NCI-H82 (cell line): ENCODE measurements around the gene MAL.
A peak's percentile ranks its signal among the peaks of the same experiment; 100 is the strongest.

Experiments
- DNase-seq: peaks from one replicate; lab custom pipeline; 2025; lab: John Stamatoyannopoulos, UW

The MAL gene

DNA sequence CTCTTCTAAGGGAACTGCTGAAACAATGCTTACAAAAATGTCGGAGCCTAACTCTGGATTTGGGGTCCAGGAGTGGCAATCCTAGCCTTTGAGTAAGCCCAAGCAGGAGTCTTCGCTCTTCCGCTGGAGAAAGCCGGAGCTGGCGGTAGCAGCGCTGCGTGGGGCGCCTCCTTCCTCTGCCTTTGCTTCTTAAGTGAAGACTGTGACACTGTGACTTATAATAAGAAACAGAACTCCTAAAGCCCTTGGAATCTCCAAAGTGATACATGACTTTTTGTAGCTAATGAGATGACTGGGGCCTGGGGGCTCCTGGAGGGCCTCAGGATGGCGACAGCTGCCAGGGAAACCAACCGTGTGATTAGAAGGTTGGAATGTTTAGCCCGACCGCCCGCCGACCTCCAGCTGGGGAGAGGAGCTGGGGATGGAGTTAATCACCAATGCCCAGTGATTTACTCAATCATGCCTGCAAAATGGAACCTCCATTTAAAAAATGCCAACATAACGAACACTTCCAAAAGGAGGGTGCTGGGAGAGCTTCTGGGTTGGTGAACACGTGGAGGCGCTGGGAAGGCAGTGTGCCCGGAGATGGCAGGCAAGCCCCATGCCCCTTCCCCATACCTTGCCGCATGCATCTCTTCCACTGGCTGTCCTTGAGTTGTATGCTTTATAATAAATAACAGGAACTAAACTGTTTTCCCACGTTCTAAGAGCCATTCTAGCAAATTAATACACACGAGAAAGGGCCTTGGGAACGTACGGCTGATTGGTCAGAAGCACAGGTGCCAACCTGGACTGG, 29.0 kb upstream of the MAL start:
- DNase-seq = peak; percentile 18

DNA sequence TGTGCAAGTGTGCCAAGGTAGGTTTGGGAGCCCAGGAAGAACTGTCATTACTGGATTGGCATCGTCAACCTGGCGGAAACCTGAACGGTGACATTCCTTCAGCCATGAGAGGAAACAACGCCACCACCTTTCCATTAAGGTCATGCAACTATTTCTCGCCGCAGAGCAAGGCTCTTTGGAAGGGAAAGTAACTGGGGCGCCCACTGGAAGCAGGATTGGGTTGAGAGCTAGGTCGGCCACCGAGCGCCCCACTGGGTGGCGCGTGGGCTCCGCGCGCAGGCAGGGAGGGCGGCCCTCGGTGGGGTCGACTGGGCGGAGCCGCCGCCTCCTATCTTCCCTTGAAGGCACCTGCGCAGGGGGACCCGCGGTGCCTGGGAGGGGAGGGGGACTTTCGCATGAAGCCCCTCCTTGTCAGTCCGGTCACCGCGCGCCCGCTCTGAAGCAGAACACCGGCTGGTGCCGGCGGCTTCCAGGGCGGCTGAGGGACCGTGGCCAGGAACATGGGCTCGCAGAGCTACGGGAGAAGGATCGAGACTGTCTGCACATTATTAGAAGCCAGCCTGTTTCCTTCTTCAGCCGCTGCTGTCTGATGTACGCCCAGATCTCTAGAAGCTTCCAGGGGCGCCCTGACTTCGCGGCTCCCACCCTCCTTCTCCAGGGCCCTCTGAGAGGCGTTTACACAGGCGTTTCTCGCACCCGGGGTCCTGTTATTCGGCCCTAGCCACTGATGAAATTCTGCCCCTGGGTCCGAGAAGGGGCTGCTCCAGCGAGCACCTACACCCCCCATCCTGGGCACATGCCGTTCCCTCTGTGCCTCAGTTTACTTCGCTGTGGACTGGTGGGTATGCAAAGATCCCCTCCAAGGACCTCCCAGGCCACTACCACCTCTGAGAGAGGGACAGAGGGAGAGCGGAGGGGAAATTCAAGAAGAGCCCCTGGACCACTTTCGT, 27.3 kb upstream of the MAL start:
- no peak for DNase-seq

DNA sequence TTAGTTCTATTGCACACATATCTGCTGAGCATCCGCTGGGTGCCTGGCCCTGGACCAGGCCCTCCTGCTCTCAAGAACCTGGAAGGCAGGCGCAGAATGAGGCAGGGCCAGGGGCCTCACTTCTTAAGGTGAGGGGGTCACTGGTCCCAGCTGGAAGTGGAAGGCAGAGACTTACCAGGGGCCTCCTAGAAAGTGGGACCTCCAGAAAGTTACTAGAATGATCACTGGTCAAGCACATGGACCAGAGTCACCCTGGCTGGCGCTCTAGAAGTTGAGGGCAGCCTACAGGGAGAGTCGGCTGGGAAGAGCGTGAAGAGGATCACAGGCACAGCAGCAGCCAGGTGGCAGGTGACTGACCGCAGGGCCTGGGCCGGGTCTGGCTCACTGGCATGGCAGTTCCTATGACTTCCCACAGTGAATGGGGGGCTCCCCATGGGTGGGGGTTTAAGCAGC, 26.1 kb upstream of the MAL start:
- DNase-seq = no peak

DNA sequence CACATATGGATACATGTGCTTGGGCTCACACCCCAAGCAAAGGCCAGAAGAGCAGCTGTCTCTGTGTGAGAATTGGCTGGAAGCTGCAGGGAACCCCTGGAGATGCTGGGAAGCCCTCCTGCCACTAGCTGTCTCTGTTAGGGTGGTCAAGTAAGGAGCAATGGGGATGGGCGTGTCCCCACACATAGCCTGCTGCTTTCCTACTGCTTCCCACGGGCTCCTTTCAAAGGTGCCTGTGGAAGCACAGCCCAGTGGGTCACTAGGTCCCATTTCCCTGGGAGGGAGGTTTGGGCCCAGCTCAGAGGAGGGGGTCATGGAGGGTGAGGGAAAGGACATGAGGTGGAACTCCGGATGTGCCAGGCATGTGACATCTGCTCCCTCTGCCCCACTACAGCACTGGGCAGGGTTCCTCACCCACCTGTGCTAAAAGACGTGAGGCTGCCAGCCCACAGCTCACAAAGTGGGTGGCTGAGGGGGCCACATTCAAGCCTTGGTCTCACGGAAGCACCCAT, 24.4 kb upstream of the MAL start:
- DNase-seq = no peak

DNA sequence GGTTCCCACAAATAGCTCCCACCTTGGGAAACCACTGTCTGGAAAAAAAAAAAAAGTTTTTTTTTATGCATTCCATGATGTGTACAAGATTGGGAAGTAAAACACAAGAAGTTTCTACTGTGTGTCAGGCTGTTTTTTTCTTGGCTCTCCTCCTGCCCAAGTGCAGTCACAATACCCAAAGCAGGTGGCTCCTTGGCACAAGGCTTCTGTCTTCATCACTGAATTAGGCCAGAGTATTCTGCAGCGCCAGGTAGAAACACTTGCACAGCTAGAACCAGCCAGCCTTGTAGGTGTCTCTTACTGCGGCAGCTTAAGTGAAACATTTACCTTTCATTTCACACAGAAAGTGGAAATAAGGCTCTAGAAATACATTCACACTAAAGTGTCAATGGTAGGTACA, 23.8 kb upstream of the MAL start:
- no peak for DNase-seq

DNA sequence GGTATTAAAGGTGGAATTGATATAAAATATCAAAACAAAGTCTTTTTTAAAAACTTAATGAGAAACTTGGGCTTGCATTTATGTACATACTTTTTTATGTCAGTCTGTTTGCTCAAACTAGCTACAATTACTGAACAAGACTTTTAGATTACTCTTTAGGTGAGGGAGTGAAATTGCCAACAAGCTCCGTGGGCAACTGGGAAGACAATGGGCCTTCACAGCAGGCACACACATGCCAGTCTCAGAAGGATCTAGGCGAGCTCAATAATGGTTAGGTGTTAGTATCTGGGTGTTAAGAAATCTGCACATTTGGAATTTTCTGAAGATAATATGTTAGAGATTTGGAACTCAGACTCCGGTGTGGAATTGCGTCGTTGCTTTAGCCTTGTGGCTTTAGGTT, 23.0 kb upstream of the MAL start:
- DNase-seq = no peak

DNA sequence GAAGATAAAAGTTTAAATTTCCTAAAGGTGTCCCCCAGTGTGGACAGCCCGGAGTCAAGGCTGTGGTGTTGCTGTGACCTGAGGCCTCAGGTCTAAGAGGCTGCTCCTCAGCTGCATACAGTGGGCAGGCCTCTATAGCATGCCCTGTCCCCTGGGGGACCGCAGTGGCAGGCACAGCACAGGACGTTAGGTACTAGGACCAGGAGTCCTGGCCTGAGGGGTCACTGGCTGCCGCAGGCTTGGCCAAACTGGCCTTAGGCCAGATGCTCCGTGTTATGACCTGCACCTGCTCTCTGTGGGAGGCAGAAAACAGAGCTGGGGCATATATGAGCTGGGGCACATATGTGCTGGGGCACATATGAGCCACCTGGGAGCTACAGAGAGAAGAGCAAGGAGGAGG, 21.2 kb upstream of the MAL start:
- DNase-seq = no peak

DNA sequence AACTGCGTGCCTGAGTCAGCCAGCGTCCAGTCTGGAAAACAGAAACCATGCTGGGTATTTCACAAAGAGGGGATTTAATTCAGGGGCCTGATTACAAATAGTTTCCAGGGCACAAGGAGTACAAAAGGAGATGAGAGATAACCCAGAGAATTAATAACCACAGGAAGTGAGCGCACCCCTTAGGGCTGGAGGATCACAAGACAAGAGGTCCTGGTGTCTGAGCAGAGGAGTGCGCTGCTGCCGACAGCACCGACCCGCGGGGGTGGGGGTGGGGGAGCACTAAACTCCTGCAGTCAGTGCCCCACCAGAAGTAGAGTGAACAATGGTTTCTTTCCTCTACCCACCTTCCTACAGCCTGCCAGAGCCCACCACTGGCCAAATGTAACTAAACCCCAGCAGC, 20.8 kb upstream of the MAL start:
- DNase-seq = no peak

DNA sequence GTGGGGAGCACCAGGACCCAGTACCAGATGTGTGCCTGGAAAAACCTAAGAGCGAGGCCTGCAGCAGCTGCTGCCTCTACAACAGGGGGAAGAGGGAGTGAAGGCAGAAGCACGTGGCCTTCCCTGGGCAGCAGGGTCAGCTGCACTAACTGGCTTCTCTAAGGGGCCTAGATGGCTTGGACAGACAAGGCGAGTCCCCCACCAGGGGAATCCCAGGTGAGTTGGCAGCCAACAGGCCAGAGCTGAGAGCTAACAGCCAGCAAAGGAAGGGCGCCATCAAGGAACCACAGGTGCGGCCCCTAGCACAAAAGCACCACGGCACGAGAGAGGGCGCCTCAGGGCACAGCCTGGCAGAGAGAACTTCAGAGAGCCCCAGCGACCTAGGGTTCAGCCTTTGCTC, 19.8 kb upstream of the MAL start:
- no peak for DNase-seq

DNA sequence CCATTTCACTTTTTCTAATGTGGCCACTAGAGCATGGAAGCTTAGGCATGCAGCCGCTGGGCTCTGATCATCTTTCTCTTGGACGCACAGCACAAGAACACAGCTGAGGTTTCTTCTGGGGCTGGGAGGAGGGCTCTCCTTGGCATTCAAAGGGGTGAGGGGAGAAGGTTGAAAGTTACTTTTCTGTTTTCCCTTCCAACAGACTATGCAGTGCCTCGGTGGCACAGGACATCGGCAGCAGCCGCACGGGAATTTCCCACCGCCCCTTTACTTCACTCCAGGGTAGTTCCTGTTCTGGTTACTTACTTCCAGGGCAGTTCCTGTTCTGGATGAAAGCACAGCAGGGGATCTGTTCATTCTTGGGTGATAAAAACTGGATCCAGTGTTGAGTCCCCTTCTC, 18.9 kb upstream of the MAL start:
- DNase-seq = no peak

DNA sequence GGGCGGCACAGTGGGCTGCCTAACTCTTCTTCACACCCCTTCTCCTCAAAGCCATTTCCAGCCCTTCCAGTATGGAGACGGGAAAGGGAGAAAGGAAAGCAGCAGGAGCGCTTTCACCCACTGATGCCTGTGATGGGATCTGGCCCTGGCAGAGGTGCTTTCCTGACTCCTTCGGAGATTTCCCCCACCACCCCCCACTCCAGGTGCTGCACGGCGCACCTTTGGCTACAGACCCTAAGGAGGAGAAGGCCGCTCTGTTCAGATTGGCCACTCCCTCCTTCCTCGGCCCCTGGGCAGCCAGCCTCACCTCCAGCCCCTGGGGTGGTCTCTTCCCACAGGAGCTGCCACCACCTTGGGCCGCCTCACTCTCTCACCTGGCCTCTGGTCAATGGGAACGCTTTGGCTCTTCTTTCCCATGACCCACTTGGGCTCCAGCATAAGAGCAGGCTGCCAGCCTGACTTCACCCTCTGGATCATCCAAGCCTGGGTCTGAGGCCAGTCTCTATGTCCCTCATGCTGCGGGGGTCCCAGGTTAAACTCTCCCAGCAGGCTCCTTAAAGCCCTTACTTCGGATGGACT, 18.4 kb upstream of the MAL start:
- no peak for DNase-seq

DNA sequence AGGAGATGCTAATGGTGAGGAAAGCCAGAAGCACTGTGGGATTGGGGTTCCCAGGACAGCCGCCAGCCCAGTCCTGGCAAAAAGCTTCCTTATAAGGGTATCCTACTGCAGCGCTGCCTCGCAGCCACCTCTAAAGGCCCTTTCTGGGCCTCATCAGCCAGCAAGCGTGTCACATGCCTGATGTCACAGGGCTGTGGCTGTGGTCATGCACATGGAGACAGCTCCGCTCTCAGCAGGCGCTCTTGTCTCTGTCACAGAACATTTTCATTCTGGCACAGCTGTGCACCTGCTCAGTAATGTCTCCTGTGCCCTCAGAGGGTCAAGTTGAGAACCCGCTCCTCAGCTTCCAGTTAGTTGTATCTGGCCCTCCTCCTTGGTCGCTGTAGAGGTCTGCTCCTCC, 17.7 kb upstream of the MAL start:
- DNase-seq = no peak

DNA sequence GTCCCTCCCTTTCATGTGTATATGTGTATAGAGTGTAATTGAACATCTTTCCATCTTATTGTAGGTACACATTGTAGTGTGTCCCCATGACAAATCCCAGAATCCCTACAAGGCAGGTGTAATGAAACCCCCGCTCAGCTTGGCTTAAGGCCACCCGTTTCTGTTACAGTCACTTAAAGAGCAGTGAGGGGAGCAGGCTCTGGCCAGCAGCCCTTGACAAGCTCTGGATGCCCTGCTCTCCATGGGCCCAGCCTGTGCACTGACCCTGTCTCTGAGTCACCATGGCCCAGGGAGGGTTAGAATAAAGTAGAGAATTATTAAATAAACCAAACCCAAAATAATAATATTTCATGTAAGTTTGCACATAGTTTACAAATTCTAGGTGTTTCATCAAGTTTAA, 17.2 kb upstream of the MAL start:
- no peak for DNase-seq

DNA sequence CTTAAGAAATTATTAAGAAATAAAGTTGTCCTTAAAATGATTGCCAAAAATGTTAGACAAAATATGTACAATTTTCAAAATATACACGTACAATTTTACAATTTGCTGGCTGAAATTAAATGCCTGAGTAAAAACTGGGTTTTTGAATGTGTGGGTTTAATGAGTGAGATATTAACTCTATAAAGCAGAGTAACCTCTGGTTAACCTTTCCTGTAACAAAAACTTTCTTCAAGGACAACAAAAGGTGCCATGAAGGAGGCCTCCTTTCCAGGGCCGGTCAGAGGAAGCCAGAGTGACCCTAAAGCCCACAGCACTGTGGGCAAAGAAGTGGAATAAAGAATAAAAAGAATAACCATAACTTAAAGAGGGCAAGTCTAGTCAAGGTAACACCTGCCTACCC, 16.5 kb upstream of the MAL start:
- no peak for DNase-seq

DNA sequence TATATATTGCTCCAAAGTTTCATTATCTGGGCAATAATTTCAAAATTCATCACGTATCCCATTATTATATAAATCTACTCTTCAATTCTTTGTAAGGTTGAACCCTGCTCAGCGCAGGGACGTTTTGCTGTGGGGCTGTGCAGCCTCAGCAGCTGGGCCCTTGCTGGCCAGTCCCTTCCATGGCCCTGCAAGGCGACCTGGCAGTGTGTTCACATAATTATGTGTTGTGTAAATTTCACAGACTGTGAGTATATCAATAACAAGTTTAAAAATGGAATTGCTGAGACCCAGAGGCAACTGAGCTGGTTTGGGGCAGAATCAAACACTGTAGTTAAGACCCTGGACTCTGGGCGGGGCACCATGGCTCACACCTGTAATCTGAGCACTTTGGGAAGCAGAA, 16.1 kb upstream of the MAL start:
- DNase-seq = no peak

DNA sequence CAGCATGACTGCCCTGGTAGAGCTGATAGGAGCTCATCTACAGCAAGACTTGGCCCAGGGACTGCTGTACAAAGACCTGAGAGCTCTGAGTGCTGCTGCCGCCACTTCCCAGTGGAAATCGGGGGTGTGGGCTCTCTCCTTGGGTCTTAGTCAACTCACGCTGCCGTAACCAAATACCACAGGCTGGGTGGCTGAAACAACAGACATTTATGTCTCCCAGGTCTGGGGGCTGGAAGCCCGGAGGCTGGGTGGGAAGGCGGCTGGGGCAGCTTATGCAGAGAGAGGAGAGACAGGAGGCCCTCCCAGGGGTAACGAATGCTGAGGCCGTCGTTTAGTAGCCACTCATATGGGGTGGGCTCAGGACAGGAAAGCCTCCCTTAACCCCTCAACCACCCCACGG, 15.4 kb upstream of the MAL start:
- DNase-seq = no peak

DNA sequence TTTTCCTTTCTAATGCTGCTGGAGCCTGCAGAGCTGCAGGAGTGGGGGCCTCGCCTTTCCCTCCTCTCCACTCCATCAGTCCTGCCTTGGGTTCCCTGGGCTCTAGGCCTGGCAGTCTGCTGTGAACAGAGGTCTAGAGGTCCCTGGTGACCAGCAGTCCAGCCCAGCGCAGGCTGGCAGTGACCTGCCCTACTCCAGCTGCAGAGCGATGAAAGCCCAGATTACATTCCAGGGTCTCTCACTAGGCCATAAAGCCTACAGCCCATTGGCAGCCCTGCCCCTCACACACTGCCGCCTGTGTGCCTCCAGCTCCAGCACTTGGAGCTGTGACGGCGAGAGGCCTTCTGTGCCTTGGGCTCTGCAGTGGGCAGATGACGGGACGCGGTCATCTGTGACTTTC, 14.8 kb upstream of the MAL start:
- DNase-seq = no peak

DNA sequence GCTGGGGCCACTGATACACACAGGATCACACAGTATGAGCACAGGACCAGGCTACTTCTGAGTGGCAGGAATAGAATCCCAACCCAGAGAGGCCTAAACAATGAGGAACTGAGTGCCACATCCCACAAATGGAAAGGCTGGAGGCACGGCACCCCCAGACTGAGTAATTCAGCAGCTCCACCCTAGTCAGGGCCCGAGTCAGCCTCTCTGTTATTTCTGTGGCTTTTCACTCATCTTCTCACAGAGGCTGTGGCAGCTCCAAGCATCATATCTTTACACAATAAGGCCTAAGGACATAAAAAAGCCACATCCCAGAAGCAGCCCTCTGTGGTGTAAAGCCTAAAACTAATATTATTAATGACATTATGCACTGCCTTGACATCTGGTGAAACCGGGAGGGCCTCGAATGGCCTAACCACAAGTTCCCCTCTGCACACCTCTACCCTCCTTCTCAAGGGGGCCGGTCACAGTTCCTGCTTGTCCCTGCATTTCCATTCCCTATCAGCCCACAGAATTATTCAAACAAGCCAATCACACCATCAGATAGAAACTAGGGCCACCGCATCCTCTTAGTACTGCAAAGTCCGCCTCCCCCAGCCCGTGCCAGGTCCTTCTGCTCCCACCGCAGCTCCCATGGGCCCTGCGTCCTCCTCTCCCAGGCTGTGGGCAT, 12.5 kb upstream of the MAL start:
- DNase-seq = peak; percentile 19

DNA sequence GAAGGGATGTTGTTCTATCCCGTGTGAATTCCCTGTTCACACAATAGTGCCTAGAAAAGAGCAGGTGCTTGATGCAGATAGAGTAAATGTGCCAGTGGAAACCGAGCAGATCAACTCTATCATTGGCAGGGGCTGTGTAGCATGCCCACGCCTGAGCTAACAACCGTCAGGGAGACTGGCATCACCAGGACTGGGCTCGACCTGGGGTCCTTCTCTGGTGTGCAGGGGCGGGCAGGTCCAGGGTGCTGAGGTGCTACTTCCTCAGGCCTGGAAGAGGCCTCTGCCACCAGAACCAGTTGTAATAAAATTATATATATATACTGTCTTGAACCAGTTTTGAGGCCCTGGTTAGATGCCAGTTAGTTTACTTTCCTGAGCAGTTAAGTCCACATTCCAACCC, 11.8 kb upstream of the MAL start:
- DNase-seq = no peak

DNA sequence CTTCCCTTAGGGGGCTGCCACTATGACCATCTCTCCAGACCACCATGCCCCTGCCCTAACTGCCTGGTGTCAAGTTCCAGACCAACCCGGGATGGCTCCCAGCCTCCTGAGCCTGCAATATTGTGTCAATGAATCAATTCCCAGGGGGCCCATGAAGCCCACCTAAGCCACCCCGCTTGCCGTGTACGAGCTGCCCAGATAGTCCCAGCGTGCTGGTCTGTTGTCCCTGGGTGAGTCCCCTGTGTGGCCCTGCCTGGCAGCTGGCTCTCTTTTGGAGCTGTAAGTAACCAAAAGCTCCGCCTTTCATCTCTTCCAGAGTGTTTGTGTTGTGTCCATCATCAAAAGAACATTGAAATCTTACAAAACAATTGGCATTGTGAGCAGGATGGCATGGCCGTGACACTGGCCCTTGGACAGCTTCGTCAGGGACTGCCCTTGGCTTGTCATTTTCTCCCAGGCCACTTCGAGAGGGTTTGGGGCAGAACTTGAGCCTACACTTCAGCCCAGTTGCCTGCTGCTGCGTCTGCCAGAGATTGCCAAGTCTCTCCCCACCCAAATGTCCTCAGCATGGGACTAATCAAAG, 11.3 kb upstream of the MAL start:
- peak; percentile 12 for DNase-seq

DNA sequence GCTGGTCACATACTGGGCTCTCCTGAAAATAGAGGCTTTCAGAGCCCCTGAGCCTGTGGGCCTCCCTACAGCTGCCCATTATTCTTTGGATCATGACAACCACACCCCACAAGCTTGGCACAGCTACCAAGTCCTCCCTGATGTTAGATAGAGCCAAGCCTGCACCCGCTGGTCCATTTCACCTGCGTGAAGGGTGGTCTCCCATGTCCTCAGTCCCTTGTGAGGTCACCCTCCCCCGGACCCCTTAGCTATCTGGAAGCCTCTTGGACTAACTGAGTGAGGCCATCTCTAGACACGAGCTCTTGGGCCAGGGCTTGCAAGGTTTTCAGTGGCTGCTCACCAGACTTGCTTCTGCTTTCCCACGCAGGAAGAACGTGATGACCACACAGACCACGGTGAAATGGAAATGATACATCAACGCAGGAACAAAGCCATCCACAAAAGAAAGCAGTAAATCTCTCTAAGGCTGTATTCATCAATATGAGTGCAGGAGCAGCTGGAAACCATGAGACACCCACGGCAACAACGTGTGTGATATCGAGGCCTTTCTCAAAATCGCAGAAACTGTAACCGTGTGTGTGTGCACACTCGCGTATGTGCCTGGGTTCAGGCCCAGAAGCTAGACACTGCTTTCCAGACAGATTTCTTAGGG, 10.1 kb upstream of the MAL start:
- no peak for DNase-seq
